Neural progenitor cell (in vitro differentiated cells): ENCODE data around the gene SP6. TPM values are rescaled to one million over a fixed set of nuclear protein-coding genes. Genes with fewer than 3 reads are reported as not detected.

Experiments used
- DNase-seq: peaks from one replicate; pipeline ENCODE4 v3.0.0-alpha.2; 2016; ENCODE audit warnings: low spot score
- H2AFZ ChIP-seq: fragments of 200-600 bp; sonication (generic); replicated peaks from 2 replicates; pipeline ENCODE4 v1.6.1; 2016; ENCODE audit warnings: antibody characterized with exemption
- H3F3A ChIP-seq: fragments of 200-600 bp; sonication (generic); 2 replicates; pipeline ENCODE4 v1.6.1; 2016; ENCODE audit warnings: antibody characterized with exemption, low read depth
- H3K27ac ChIP-seq: fragments of 200-600 bp; sonication (generic); 2 replicates; pipeline ENCODE4 v1.5.1; 2016; ENCODE audit warnings: mild to moderate bottlenecking
- H3K27me3 ChIP-seq: fragments of 200-600 bp; sonication (generic); 2 replicates; pipeline ENCODE4 v1.6.1; 2016; ENCODE audit warnings: mild to moderate bottlenecking, moderate library complexity
- H3K36me3 ChIP-seq: fragments of 200-600 bp; sonication (generic); 2 replicates; pipeline ENCODE4 v1.5.1; 2016
- H3K4me1 ChIP-seq: fragments of 200-600 bp; sonication (generic); 2 replicates; pipeline ENCODE4 v1.6.1; 2016; ENCODE audit warnings: mixed run types
- H3K4me2 ChIP-seq: fragments of 200-600 bp; sonication (generic); 2 replicates; pipeline ENCODE4 v1.6.1; 2016
- H3K4me3 ChIP-seq: fragments of 200-600 bp; sonication (generic); 2 replicates; pipeline ENCODE4 v1.5.1; 2016
- H3K79me2 ChIP-seq: fragments of 200-600 bp; sonication (generic); 2 replicates; pipeline ENCODE4 v1.6.1; 2016; ENCODE audit warnings: low read depth
- H3K9ac ChIP-seq: fragments of 200-600 bp; sonication (generic); 2 replicates; pipeline ENCODE4 v1.6.1; 2016
- H3K9me3 ChIP-seq: fragments of 200-600 bp; sonication (generic); 2 replicates; pipeline ENCODE4 v1.5.1; 2016; ENCODE audit warnings: low read depth
- H4K20me1 ChIP-seq: fragments of 200-600 bp; sonication (generic); 2 replicates; pipeline ENCODE4 v1.6.1; 2016; ENCODE audit warnings: low read depth
- H3K27ac Mint-ChIP-seq: 3 replicates; pipeline ENCODE4 v1.8.0; 2021; ENCODE audit warnings: mixed read lengths
- H3K27me3 Mint-ChIP-seq: 2 replicates; pipeline ENCODE4 v1.8.0; 2022; ENCODE audit warnings: low read depth, mild to moderate bottlenecking, inconsistent platforms, moderate library complexity, mixed read lengths; ENCODE audit not compliant: insufficient read depth
- H3K36me3 Mint-ChIP-seq: 3 replicates; pipeline ENCODE4 v1.8.0; 2021; ENCODE audit warnings: mixed read lengths
- H3K4me1 Mint-ChIP-seq: 3 replicates; pipeline ENCODE4 v1.8.0; 2021; ENCODE audit warnings: mixed read lengths
- H3K4me3 Mint-ChIP-seq: 3 replicates; pipeline ENCODE4 v1.8.0; 2021; ENCODE audit warnings: mild to moderate bottlenecking, moderate library complexity, mixed read lengths
- H3K9me3 Mint-ChIP-seq: 3 replicates; pipeline ENCODE4 v1.8.0; 2020; ENCODE audit warnings: mixed read lengths
- CTCF ChIP-seq: fragments of 200-600 bp; sonication (generic); IDR thresholded peaks from 2 replicates; pipeline ENCODE4 v1.5.1; 2017; ENCODE audit warnings: antibody characterized with exemption, mild to moderate bottlenecking
- EZH2 ChIP-seq: fragments of 200-600 bp; sonication (generic); IDR thresholded peaks from 2 replicates; pipeline ENCODE4 v1.6.1; 2017; ENCODE audit warnings: antibody characterized with exemption, mild to moderate bottlenecking, moderate library complexity
- EZH2phosphoT487 ChIP-seq: fragments of 200-600 bp; sonication (generic); IDR thresholded peaks from 2 replicates; pipeline ENCODE4 v1.6.1; 2017; ENCODE audit warnings: antibody characterized with exemption
- total RNA-seq: library from RNA; depleted of rRNA; stranded (reverse); fragments of >200 nt; gene quantifications from 2 replicates; pipeline ENCODE4 v1.2.3, GENCODE V29; 2015; ENCODE audit warnings: low replicate concordance

SP6 gene
- total RNA-seq, 1 donor from 2014 or later, result 0.04 TPM

- no peak for DNase-seq
- H3F3A ChIP-seq, result no peaks in the 10 kb centered on the region
- no peak overlapping the region for H3K4me3 ChIP-seq
- H3K79me2 ChIP-seq, result no peaks in the 10 kb centered on the region
- peaks cover 20% of the 10 kb centered on the region for H3K27me3 ChIP-seq
- H3K4me3 Mint-ChIP-seq, result no peak overlapping the region
- H3K27me3 Mint-ChIP-seq, result peaks cover 28% of the 10 kb centered on the region
- no peak overlapping the region for H3K4me2 ChIP-seq
- no peaks in the 10 kb centered on the region for H3K9me3 Mint-ChIP-seq
- no peaks in the 10 kb centered on the region for H3K4me1 Mint-ChIP-seq
- no peaks in the 10 kb centered on the region for H3K4me1 ChIP-seq
- no peaks in the 10 kb centered on the region for H3K9me3 ChIP-seq
- TF ChIP-seq EZH2 (no peak), EZH2phosphoT487 (no peak), CTCF (no peak)
- peaks cover under 1% of the 10 kb centered on the region for H4K20me1 ChIP-seq
- H2AFZ ChIP-seq, result no peak overlapping the region
- no peak overlapping the region for H3K27ac Mint-ChIP-seq
- no peaks in the 10 kb centered on the region for H3K36me3 ChIP-seq
- H3K27ac ChIP-seq, result no peak overlapping the region
- no peaks in the 10 kb centered on the region for H3K36me3 Mint-ChIP-seq
- no peak overlapping the region for H3K9ac ChIP-seq
Measured at GRCh38 chr17:47803201-47803600, 47.8 kb downstream of the SP6 start.

- Histone ChIP-seq H3K4me3 (no peak overlapping the region), H3K79me2 (no peaks in the 10 kb centered on the region), H3F3A (no peaks in the 10 kb centered on the region), H2AFZ (no peak overlapping the region), H3K9ac (no peak overlapping the region), H4K20me1 (peaks cover 4% of the 10 kb centered on the region), H3K27ac (no peak overlapping the region), H3K27me3 (peaks cover 20% of the 10 kb centered on the region), H3K4me1 (no peaks in the 10 kb centered on the region), H3K9me3 (no peaks in the 10 kb centered on the region), H3K4me2 (no peak overlapping the region), H3K36me3 (no peaks in the 10 kb centered on the region)
- peaks cover 30% of the 10 kb centered on the region for H3K27me3 Mint-ChIP-seq
- no peaks in the 10 kb centered on the region for H3K9me3 Mint-ChIP-seq
- no peaks in the 10 kb centered on the region for H3K4me1 Mint-ChIP-seq
- no peak overlapping the region for H3K4me3 Mint-ChIP-seq
- H3K27ac Mint-ChIP-seq, result no peak overlapping the region
- peak; percentile 66 for TF ChIP-seq CTCF
- no peak for TF ChIP-seq EZH2
- no peak for TF ChIP-seq EZH2phosphoT487
- H3K36me3 Mint-ChIP-seq, result no peaks in the 10 kb centered on the region
- DNase-seq, result peak; percentile 82
Measured at GRCh38 chr17:47802341-47803022, 48.5 kb downstream of the SP6 start.

- peaks cover 20% of the 10 kb centered on the region for H3K27me3 ChIP-seq
- no peaks in the 10 kb centered on the region for H3K4me1 ChIP-seq
- no peak overlapping the region for H3K4me3 Mint-ChIP-seq
- H3K4me3 ChIP-seq, result no peak overlapping the region
- no peaks in the 10 kb centered on the region for H3K9me3 Mint-ChIP-seq
- no peaks in the 10 kb centered on the region for H3K79me2 ChIP-seq
- no peak for DNase-seq
- H4K20me1 ChIP-seq, result peaks cover 4% of the 10 kb centered on the region
- H3K36me3 Mint-ChIP-seq, result no peaks in the 10 kb centered on the region
- H3K4me1 Mint-ChIP-seq, result no peaks in the 10 kb centered on the region
- no peaks in the 10 kb centered on the region for H3K36me3 ChIP-seq
- no peak overlapping the region for H3K4me2 ChIP-seq
- TF ChIP-seq CTCF (no peak), EZH2 (no peak), EZH2phosphoT487 (no peak)
- no peaks in the 10 kb centered on the region for H3K9me3 ChIP-seq
- H3K27ac Mint-ChIP-seq, result no peak overlapping the region
- peaks cover 29% of the 10 kb centered on the region for H3K27me3 Mint-ChIP-seq
- H3F3A ChIP-seq, result no peaks in the 10 kb centered on the region
- H3K27ac ChIP-seq, result no peak overlapping the region
- no peak overlapping the region for H2AFZ ChIP-seq
- H3K9ac ChIP-seq, result no peak overlapping the region
Measured at GRCh38 chr17:47801906-47802305, 49.1 kb downstream of the SP6 start.
